OCI-LY7 (cell line): ENCODE measurements around the gene DAP. TPM values are rescaled to one million over a fixed set of nuclear protein-coding genes. Genes with fewer than 3 reads are reported as not detected.

Experiments
- BruUV-seq: library from RNA; stranded (reverse); fragments of 400-500 nt; replicated peaks from 2 replicates; lab custom pipeline; 2021; lab: Mats Ljungman, UMichigan
- CTCF ChIA-PET: fragments of 300-600 bp; sonication (Branson Sonifier 250); formaldehyde crosslinking; loops from one replicate; lab custom pipeline; 2022; ENCODE audit warnings: antibody characterized with exemption; ENCODE audit not compliant: unreplicated experiment; lab: Charles Lee
- POLR2A ChIA-PET: fragments of 300-600 bp; sonication (Branson Sonifier 250); formaldehyde crosslinking; loops from one replicate; lab custom pipeline; 2022; ENCODE audit warnings: antibody characterized with exemption; lab: Charles Lee
- DNase-seq: peaks from one replicate; pipeline ENCODE4 v3.0.0-alpha.2; 2015; ENCODE audit warnings: low spot score
- H2AFZ ChIP-seq: fragments of 200-600 bp; sonication (generic), shearing (Covaris generic); 2 replicates; pipeline ENCODE4 v1.6.1; 2014; ENCODE audit warnings: mild to moderate bottlenecking, antibody characterized with exemption, low read length, moderate library complexity
- H3K27ac ChIP-seq: fragments of 200-600 bp; sonication (generic); 2 replicates; pipeline ENCODE4 v1.5.1; 2014; ENCODE audit warnings: mixed run types, low read depth, mild to moderate bottlenecking, moderate library complexity, low read length, inconsistent platforms; ENCODE audit not compliant: poor library complexity, severe bottlenecking
- H3K36me3 ChIP-seq: fragments of 200-600 bp; sonication (generic); 2 replicates; pipeline ENCODE4 v1.6.1; 2014; ENCODE audit warnings: mild to moderate bottlenecking, antibody characterized with exemption, low read length, moderate library complexity, mixed read lengths; ENCODE audit not compliant: insufficient read depth
- H3K4me1 ChIP-seq: fragments of 200-600 bp; sonication (generic); 2 replicates; pipeline ENCODE4 v1.5.1; 2014; ENCODE audit warnings: mild to moderate bottlenecking, low read length; ENCODE audit not compliant: insufficient read depth, poor library complexity, severe bottlenecking
- H3K4me2 ChIP-seq: fragments of 200-600 bp; sonication (generic); 2 replicates; pipeline ENCODE4 v1.6.1; 2014; ENCODE audit warnings: mild to moderate bottlenecking, low read length
- H3K4me3 ChIP-seq: fragments of 200-600 bp; sonication (generic); 2 replicates; pipeline ENCODE4 v1.5.1; 2014; ENCODE audit warnings: mild to moderate bottlenecking, low read depth, low read length; ENCODE audit not compliant: poor library complexity, severe bottlenecking
- H3K79me2 ChIP-seq: fragments of 200-600 bp; sonication (generic); 2 replicates; pipeline ENCODE4 v1.6.1; 2016; ENCODE audit warnings: low read depth, mild to moderate bottlenecking, low read length, moderate library complexity, mixed read lengths; ENCODE audit not compliant: insufficient read depth
- H3K9me2 ChIP-seq: fragments of 200-600 bp; sonication (generic); 2 replicates; pipeline ENCODE4 v1.6.1; 2016; ENCODE audit warnings: mild to moderate bottlenecking, low read length, mixed read lengths; ENCODE audit not compliant: insufficient read depth
- H3K9me3 ChIP-seq: fragments of 200-600 bp; sonication (generic); 2 replicates; pipeline ENCODE4 v1.6.1; 2014; ENCODE audit warnings: mild to moderate bottlenecking, mixed run types, low read length, mixed read lengths
- H4K20me1 ChIP-seq: fragments of 200-600 bp; sonication (generic); 2 replicates; pipeline ENCODE4 v1.6.1; 2014; ENCODE audit warnings: mild to moderate bottlenecking, antibody characterized with exemption, low read length, moderate library complexity, mixed read lengths; ENCODE audit not compliant: insufficient read depth
- EZH2phosphoT487 ChIP-seq: fragments of 200-600 bp; sonication (generic); IDR thresholded peaks from 2 replicates; pipeline ENCODE4 v1.6.1; 2018; ENCODE audit warnings: low read depth, borderline replicate concordance, mild to moderate bottlenecking, mixed run types, antibody characterized with exemption, low read length, moderate library complexity, mixed read lengths
- intact Hi-C: fragments of 100-400 bp; cut with micrococcal nuclease; formaldehyde crosslinking; loops from one replicate; pipeline ENCODE4 v1.10.0; 2022; ENCODE audit not compliant: unreplicated experiment
- total RNA-seq, 2 experiments: library from RNA; depleted of rRNA in 1 of 2; stranded (reverse); fragments of >200 nt in 1 of 2; shearing (Covaris generic) in 1 of 2; gene quantifications; 2 replicates each; pipeline ENCODE4 v1.2.3, GENCODE V29; 2014 to 2022
- TF ChIP-seq, protein P1 (sequence below): fragments of 200-600 bp; sonication (generic); conservative IDR thresholded peaks from 2 replicates; pipeline ENCODE4 v1.5.1; 2014; ENCODE audit warnings: mild to moderate bottlenecking, antibody characterized with exemption, low read length, moderate library complexity, mixed read lengths

The DAP gene
- total RNA-seq, 2 experiments from 2014 or later, result 21.5 to 96.1 TPM

GRCh38 chr5:10679336-10679988 lies 81.6 kb downstream of the DAP start:
- intact Hi-C loops, result no loop called here
- Histone ChIP-seq H3K4me1 (no peaks in the 10 kb centered on the region), H3K9me2 (no peaks in the 10 kb centered on the region), H3K9me3 (no peaks in the 10 kb centered on the region), H2AFZ (no peak overlapping the region), H3K4me2 (no peak overlapping the region), H3K36me3 (peaks cover 53% of the 10 kb centered on the region), H3K4me3 (no peak overlapping the region), H3K27ac (no peak overlapping the region), H4K20me1 (no peaks in the 10 kb centered on the region), H3K79me2 (no peaks in the 10 kb centered on the region)
- ChIA-PET POLR2A (interaction anchor here (0.6 kb wide), 1 partner anchor 1081 kb away, joined by 3 read pairs; no protein-coding TSS in a partner anchor), CTCF (no interaction called here)
- BruUV-seq, result no TSS peak
- DNase-seq, result no peak
- TF ChIP-seq EZH2phosphoT487, result no peak
- TF ChIP-seq, protein P1, sequence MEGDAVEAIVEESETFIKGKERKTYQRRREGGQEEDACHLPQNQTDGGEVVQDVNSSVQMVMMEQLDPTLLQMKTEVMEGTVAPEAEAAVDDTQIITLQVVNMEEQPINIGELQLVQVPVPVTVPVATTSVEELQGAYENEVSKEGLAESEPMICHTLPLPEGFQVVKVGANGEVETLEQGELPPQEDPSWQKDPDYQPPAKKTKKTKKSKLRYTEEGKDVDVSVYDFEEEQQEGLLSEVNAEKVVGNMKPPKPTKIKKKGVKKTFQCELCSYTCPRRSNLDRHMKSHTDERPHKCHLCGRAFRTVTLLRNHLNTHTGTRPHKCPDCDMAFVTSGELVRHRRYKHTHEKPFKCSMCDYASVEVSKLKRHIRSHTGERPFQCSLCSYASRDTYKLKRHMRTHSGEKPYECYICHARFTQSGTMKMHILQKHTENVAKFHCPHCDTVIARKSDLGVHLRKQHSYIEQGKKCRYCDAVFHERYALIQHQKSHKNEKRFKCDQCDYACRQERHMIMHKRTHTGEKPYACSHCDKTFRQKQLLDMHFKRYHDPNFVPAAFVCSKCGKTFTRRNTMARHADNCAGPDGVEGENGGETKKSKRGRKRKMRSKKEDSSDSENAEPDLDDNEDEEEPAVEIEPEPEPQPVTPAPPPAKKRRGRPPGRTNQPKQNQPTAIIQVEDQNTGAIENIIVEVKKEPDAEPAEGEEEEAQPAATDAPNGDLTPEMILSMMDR, result no peak

GRCh38 chr5:10678244-10678643 lies 82.8 kb downstream of the DAP start:
- Histone ChIP-seq H3K79me2 (no peaks in the 10 kb centered on the region), H2AFZ (no peak overlapping the region), H3K36me3 (peaks cover 53% of the 10 kb centered on the region), H3K9me2 (no peaks in the 10 kb centered on the region), H3K4me2 (no peak overlapping the region), H3K4me1 (no peaks in the 10 kb centered on the region), H4K20me1 (no peaks in the 10 kb centered on the region), H3K27ac (no peak overlapping the region), H3K4me3 (no peak overlapping the region), H3K9me3 (no peaks in the 10 kb centered on the region)
- intact Hi-C loops, result no loop called here
- no TSS peak for BruUV-seq
- no peak for TF ChIP-seq EZH2phosphoT487
- TF ChIP-seq, protein P1, result no peak
- POLR2A ChIA-PET, result no interaction called here
- CTCF ChIA-PET, result no interaction called here
- no peak for DNase-seq

DNA sequence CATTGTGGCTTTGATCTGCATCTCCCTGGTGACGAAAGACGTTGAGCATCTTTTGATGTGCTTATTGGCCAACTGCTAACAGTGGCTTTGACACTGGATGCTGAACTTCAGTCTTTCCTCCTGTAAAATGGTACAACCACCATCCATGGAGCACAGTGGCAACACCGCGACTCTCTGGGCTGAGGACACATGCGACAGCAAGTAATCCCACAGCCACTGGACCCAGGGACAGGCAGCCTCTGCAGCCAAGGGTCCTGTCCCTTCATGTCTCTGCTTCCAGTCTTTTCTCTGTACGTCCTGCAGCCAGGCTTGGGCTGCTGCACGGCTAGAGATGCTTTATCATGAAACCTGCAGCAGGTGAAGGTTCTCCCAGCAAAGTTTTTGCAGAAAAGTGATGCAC lies 83.5 kb downstream of the DAP start:
- Histone ChIP-seq H3K79me2 (no peaks in the 10 kb centered on the region), H3K4me1 (no peaks in the 10 kb centered on the region), H3K9me2 (no peaks in the 10 kb centered on the region), H2AFZ (no peak overlapping the region), H3K9me3 (no peaks in the 10 kb centered on the region), H3K4me3 (no peak overlapping the region), H3K36me3 (peaks cover 47% of the 10 kb centered on the region), H4K20me1 (no peaks in the 10 kb centered on the region), H3K27ac (no peak overlapping the region), H3K4me2 (no peak overlapping the region)
- intact Hi-C loops, result no loop called here
- BruUV-seq, result no TSS peak
- TF ChIP-seq, protein P1, result no peak
- TF ChIP-seq EZH2phosphoT487, result no peak
- no peak for DNase-seq
- ChIA-PET CTCF (no interaction called here), POLR2A (no interaction called here)
